ENCODE results near the gene CHL1.
"Not testable (repeated sequence)": the region's sequence is repeated elsewhere in the genome, so short reads cannot be mapped to it uniquely, and the experiment has no call there.

Gene CHL1

GRCh38 chr3:339351-339750 lies 142.8 kb downstream of the CHL1 start:
- no peak for DNase-seq

DNA sequence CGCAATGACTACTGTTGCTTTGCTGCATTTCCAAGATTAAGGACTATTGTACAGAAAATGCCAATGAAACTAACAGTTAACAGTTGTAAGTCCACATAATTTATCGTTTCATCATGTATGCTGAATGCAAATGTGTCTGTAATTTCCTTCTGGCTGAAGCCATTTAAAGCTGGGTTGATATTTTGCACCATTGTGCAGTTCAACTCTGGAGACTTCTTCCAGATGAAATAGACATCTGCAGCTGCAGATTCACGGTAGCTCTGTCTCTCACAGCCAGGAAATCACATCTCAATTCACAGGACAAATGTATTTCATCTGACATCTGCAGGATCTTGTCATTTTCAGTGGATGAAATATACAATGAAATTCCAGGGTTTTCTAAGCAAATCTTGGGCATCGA lies 145.4 kb downstream of the CHL1 start:
- no peak for DNase-seq

DNA sequence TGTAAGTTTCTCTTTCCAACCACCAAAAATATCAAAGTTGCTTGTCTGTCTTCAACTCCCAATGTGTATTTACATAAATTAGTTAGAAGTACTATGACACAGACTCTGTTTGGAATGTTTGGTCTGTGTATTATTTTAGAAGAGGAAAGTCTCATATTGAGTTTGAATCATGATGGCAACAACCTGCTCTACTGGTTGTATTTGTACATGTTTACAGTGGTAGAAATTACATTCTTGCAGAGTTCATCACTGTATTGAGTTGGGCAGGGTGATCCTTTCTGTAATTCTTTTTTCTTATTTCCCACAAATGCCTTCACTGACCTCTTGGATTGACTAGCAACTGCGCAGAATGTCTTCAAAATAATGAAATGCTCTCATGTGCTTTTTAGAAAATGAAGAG lies 149.6 kb downstream of the CHL1 start:
- DNase-seq: no peak

- no peak for DNase-seq
These were observed 151.0 kb downstream of the CHL1 start for GRCh38 chr3:347581-347980.

GRCh38 chr3:350871-351371 lies 154.4 kb downstream of the CHL1 start:
- DNase-seq: no peak

GRCh38 chr3:352599-352998 lies 156.0 kb downstream of the CHL1 start:
- DNase-seq: no peak

DNA sequence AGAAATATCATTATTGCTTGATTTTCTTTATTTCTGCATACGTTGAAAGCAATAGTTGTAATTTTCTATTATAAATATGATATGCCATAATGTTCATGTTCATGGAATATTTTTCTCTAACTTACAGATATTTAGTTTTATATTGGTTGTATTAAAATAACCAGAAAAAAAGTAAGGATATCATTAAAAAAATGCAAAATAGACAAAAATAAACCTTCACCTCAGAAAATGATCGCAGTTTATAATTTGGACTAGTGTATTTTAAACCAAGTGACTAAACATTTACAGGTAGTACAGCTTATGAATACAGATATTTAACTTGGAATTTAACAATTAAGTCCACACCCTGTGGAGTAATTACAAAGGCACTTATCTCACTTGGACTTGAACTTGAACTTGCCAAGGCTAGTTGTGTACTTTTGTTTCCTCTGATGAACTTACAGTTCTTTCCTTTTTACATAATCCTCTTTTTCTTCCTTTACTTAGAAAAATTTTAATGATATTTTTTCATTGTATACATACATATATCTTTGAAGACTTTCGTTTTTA lies 156.7 kb downstream of the CHL1 start:
- no peak for DNase-seq

DNA sequence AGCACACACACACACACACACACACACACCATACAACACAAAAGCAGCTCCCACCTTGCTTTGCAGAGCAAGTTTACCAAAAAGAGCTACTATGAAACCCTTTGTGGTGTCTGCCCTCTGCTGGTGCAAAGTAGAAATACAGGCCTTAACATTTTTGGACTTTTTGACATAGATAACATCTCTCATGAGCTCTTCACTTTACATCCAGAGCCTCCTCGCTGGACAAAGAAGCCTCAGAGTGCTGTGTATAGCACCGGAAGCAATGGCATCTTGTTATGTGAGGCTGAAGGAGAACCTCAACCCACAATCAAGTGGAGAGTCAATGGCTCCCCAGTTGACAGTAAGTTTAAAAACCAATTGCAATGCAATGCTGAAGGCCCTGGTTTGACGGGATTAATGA lies 157.9 kb downstream of the CHL1 start:
- peak; percentile 17 for DNase-seq

GRCh38 chr3:355622-356021 lies 159.1 kb downstream of the CHL1 start:
- no peak for DNase-seq

GRCh38 chr3:356952-357351 lies 160.4 kb downstream of the CHL1 start:
- no peak for DNase-seq

GRCh38 chr3:359672-360071 lies 163.1 kb downstream of the CHL1 start:
- DNase-seq: no peak

GRCh38 chr3:362681-363338 lies 166.2 kb downstream of the CHL1 start:
- DNase-seq: no peak

- DNase-seq: no peak
These were observed 167.7 kb downstream of the CHL1 start for GRCh38 chr3:364287-364686.

GRCh38 chr3:365268-365667 lies 168.7 kb downstream of the CHL1 start:
- DNase-seq: no peak

- DNase-seq: not testable (repeated sequence)
These were observed 169.7 kb downstream of the CHL1 start for GRCh38 chr3:366253-366652.

GRCh38 chr3:373193-373779 lies 176.7 kb downstream of the CHL1 start:
- DNase-seq: no peak

GRCh38 chr3:374459-374858 lies 177.9 kb downstream of the CHL1 start:
- DNase-seq: no peak

- DNase-seq: no peak
These were observed 180.6 kb downstream of the CHL1 start for GRCh38 chr3:377158-377561.

- no peak for DNase-seq
These were observed 184.2 kb downstream of the CHL1 start for GRCh38 chr3:380801-381200.

- no peak for DNase-seq
These were observed 188.6 kb downstream of the CHL1 start for GRCh38 chr3:385151-385550.

DNA sequence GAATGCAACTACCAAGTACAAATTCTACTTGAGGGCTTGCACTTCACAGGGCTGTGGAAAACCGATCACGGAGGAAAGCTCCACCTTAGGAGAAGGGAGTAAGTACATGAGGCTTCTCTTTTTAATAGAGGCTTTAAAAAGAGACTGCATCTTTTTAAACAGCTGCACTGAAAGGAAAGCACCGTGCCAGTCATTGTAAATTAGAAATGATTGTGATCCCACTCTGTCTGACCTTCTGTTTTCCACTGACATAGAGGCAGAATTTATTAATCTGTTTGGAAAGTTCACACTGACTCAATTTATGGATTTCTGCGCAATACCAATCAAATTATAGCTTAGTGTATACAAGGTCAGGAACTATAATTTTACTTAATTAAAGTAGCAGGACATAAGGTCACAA lies 198.2 kb downstream of the CHL1 start:
- no peak for DNase-seq

DNA sequence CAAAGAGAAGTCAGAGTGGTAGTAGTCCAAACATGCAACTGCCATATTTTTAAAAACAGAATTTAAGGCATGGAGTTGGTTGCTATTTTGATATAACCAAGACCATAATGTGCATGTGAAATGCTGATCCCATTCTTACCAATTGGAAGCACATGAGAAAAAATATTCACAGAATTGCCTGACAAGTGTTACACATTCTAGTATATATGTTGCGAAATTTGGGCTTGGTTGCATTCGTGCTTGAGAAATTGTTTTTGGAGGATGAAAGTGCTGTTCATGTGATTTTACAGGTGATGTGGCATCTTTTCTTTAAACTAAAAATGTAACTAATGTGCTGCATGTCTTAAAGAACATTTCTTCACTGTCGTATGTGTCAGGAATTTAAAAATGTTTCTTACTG lies 199.7 kb downstream of the CHL1 start:
- no peak for DNase-seq

DNA sequence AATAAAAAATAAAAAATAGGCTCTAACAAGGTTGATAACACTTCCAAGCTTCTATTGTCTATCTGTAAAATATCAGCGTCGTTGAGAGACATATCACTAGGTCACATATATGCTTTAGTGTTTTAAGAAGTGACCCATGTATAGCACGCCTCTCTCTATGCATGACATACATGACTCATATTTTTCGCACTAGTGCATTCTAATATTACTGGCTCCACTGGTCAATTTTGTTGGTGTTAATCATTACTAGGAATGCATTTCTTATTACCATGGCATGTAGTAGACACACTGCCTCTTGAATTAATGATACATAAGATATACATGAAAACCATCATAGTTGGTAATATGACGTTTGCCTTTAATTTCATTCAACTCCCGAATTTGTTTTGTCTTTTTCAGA lies 203.1 kb downstream of the CHL1 start:
- no peak for DNase-seq

DNA sequence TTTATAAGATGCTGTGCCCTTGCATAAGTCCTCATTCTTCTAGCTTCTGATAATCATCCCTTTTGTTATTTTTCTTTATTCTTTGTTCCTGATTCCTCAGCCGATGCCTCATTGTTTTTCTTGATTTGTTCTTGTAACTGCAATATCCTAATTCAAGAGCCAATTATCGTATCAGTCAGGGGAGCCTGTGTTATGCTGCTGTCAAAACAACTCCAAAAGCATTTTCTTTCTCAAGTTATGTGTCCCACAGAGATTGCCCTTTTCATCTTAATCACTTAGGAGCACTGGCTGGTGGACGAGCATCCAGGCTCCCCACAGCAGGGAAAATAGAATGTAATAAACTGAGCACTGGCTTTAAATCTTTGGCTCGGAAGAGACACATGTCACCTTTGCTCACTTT lies 207.3 kb downstream of the CHL1 start:
- DNase-seq: no peak

GRCh38 chr3:409011-409410 lies 212.4 kb downstream of the CHL1 start:
- DNase-seq: no peak
